Measurements from ENCODE around the gene PSKH1. TPM values are rescaled to one million over a fixed set of nuclear protein-coding genes. Genes with fewer than 3 reads are reported as not detected.

PSKH1 gene
- total RNA-seq, 1 donor from 2014 or later = 14.4 TPM

DNA sequence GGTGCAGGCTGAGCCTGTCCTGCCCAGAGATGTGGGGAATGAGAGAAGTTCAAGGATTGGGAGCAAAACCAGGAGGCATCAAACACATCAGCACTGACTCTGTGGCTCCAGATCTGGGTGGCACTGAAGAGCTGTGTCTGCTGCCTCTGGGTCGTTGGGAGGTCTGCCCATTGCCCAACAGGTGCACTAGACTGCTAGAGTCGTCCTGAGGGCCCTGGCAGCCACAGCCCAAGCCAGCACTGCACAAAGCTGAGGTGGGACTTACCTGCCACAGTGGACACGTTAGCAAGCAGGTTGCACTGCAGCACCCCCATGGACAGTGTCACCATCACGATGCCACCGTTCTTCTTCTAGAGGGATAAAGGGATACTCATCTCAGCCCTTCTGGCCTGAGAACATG is 84.0 kb downstream of the PSKH1 start:
- Mint-ChIP-seq H3K4me1 (no peaks in the 10 kb centered on the region), H3K27me3 (peaks cover 6% of the 10 kb centered on the region)
- intact Hi-C loops (cut with micrococcal nuclease) = no loop called here

DNA sequence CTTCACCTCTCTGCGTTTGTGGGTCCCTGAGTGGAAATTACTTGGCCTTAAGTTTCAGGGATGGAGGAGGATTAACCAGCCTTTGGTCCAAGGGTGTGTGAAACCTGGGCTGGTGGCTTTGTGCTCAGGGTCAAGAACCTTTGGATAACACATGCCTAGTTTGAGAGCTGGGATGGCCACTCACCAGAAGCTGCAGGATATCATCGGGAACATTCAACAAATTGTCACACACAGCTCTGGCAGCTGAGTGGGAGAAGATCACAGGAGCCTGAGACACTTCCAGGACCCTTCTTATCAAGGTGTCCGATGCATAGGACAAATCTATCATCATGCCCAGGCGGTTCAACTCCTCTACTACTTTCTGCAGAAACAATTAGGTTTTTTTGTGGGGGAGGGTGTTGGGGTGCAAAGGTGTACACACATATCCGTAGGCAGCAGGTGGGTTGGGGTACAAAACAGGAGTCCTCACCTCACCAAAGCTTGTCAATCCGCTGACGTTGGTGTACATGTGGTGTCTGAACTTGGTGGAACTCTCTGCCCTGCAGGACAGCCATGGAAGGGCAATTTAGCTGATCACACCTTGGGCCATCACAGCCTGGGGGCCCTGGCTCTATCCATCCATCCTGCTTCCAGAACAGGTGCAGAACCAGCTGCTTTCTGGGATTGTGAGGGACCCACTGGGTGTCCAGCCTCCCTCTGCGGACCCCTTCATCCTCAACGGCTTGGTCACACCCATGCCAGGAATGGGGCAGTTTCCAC is 84.6 kb downstream of the PSKH1 start:
- H3K9me3 Mint-ChIP-seq = no peaks in the 10 kb centered on the region

More for the DNA sequence above, 84.0 kb downstream of the PSKH1 start:
- no peak overlapping the region for H3K4me3 Mint-ChIP-seq
- DNase-seq = no peak
- no peak overlapping the region for H3K27ac Mint-ChIP-seq
- H3K9me3 Mint-ChIP-seq = no peaks in the 10 kb centered on the region
- H3K36me3 Mint-ChIP-seq (ENCODE audit: low read depth) = no peaks in the 10 kb centered on the region

More for the DNA sequence above, 84.6 kb downstream of the PSKH1 start:
- no peak for DNase-seq
- H3K36me3 Mint-ChIP-seq (ENCODE audit: low read depth) = no peaks in the 10 kb centered on the region
- intact Hi-C loops (cut with micrococcal nuclease) = no loop called here
- H3K4me3 Mint-ChIP-seq = no peak overlapping the region
- H3K4me1 Mint-ChIP-seq = no peaks in the 10 kb centered on the region
- peaks cover 6% of the 10 kb centered on the region for H3K27me3 Mint-ChIP-seq
- H3K27ac Mint-ChIP-seq = no peak overlapping the region

Other genes starting within 250 kb of the PSKH1 start
- gene CARMIL2, start 248.1 kb upstream of the PSKH1 start, total RNA-seq = 219 and 229 TPM in 2 replicates
- 54.0 and 55.1 TPM in 2 replicates for gene ACD, start 233.0 kb upstream of the PSKH1 start, total RNA-seq
- gene PARD6A, start 232.3 kb upstream of the PSKH1 start, total RNA-seq = 13.5 and 14.0 TPM in 2 replicates
- 12.7 and 13.8 TPM in 2 replicates for gene ENKD1, start 226.5 kb upstream of the PSKH1 start, total RNA-seq
- gene C16orf86, start 226.4 kb upstream of the PSKH1 start, total RNA-seq = 0.68 and 1.5 TPM in 2 replicates
- gene GFOD2, start 173.9 kb upstream of the PSKH1 start, total RNA-seq = 16.2 and 18.3 TPM in 2 replicates
- 18.2 and 18.6 TPM in 2 replicates for gene RANBP10, start 86.7 kb upstream of the PSKH1 start, total RNA-seq
- 0.65 and 0.80 TPM in 2 replicates for gene TSNAXIP1, start 86.4 kb upstream of the PSKH1 start, total RNA-seq
- gene THAP11, start 50.9 kb upstream of the PSKH1 start, total RNA-seq = 46.4 and 48.7 TPM in 2 replicates
- 184 and 188 TPM in 2 replicates for gene NUTF2, start 46.3 kb upstream of the PSKH1 start, total RNA-seq
- gene CENPT, start 45.6 kb upstream of the PSKH1 start, total RNA-seq = 37.0 and 44.5 TPM in 2 replicates
- gene EDC4, start 20.2 kb upstream of the PSKH1 start, total RNA-seq = 112 and 122 TPM in 2 replicates
- gene NRN1L, start 8.4 kb upstream of the PSKH1 start, total RNA-seq = 0.63 TPM in 1 of 2 replicates, not detected in the other
- 6.0 and 6.5 TPM in 2 replicates for gene CTRL, start 38.6 kb downstream of the PSKH1 start, total RNA-seq
- gene PSMB10, start 43.6 kb downstream of the PSKH1 start, total RNA-seq = 211 and 214 TPM in 2 replicates
- gene LCAT, start 50.9 kb downstream of the PSKH1 start, total RNA-seq = 16.5 and 18.2 TPM in 2 replicates
- 40.6 and 44.7 TPM in 2 replicates for gene SLC12A4, start 75.4 kb downstream of the PSKH1 start, total RNA-seq
- not detected in 2 replicates for gene DPEP3, start 87.2 kb downstream of the PSKH1 start, total RNA-seq
- gene DPEP2, start 106.2 kb downstream of the PSKH1 start, total RNA-seq = 1.7 and 2.3 TPM in 2 replicates
- gene DPEP2NB, start 122.7 kb downstream of the PSKH1 start, total RNA-seq = not detected in 2 replicates
- gene DDX28, start 130.0 kb downstream of the PSKH1 start, total RNA-seq = 23.9 and 26.1 TPM in 2 replicates
- 35.3 and 42.6 TPM in 2 replicates for gene DUS2, start 130.0 kb downstream of the PSKH1 start, total RNA-seq
- 143 and 146 TPM in 2 replicates for gene NFATC3, start 192.1 kb downstream of the PSKH1 start, total RNA-seq

Measured in activated CD4-positive, alpha-beta T cell treated with anti-CD3 and anti-CD28 coated beads, Interleukin-2, amount 10 ng/mL, durations not matched to agents 24 days and 14 days (primary cell).